ENCODE results near the gene SLC38A9.
"Not testable (repeated sequence)": the region's sequence is repeated elsewhere in the genome, so short reads cannot be mapped to it uniquely, and the experiment has no call there.

SLC38A9 gene

GRCh38 chr5:55701462-55702103 is 10.5 kb downstream of the SLC38A9 start:
- no peaks in the 10 kb centered on the region for H3K4me1 ChIP-seq (ENCODE audit: insufficient read depth, low read length)
- H3K27me3 ChIP-seq (ENCODE audit: insufficient read depth, low read length), result no peaks in the 10 kb centered on the region
- no peak overlapping the region for H3K4me3 ChIP-seq (ENCODE audit: low read length)
- H3K9ac ChIP-seq (ENCODE audit: low read depth, low read length), result no peak overlapping the region
- H3K9me3 ChIP-seq (ENCODE audit: insufficient read depth, low read depth, low read length), result peaks cover 13% of the 10 kb centered on the region
- no peak overlapping the region for H3K27ac ChIP-seq (ENCODE audit: low read length)
- H3K36me3 ChIP-seq (ENCODE audit: insufficient read depth, low read depth, low read length), result peaks cover 30% of the 10 kb centered on the region

- Histone ChIP-seq H3K4me3 (ENCODE audit: low read length) (no peak overlapping the region), H3K4me1 (ENCODE audit: insufficient read depth, low read length) (no peaks in the 10 kb centered on the region), H3K9me3 (ENCODE audit: insufficient read depth, low read depth, low read length) (peaks cover 13% of the 10 kb centered on the region), H3K9ac (ENCODE audit: low read depth, low read length) (no peak overlapping the region), H3K27ac (ENCODE audit: low read length) (no peak overlapping the region), H3K27me3 (ENCODE audit: insufficient read depth, low read length) (no peaks in the 10 kb centered on the region), H3K36me3 (ENCODE audit: insufficient read depth, low read depth, low read length) (peaks cover 30% of the 10 kb centered on the region)
These were observed 11.4 kb downstream of the SLC38A9 start for GRCh38 chr5:55700745-55701144.

- H3K4me1 ChIP-seq (ENCODE audit: insufficient read depth, low read length), result no peaks in the 10 kb centered on the region
- no peak overlapping the region for H3K4me3 ChIP-seq (ENCODE audit: low read length)
- no peak overlapping the region for H3K27ac ChIP-seq (ENCODE audit: low read length)
- no peak overlapping the region for H3K9ac ChIP-seq (ENCODE audit: low read depth, low read length)
- peaks cover 30% of the 10 kb centered on the region for H3K36me3 ChIP-seq (ENCODE audit: insufficient read depth, low read depth, low read length)
- H3K9me3 ChIP-seq (ENCODE audit: insufficient read depth, low read depth, low read length), result peaks cover 13% of the 10 kb centered on the region
- no peaks in the 10 kb centered on the region for H3K27me3 ChIP-seq (ENCODE audit: insufficient read depth, low read length)
These were observed 13.0 kb downstream of the SLC38A9 start for GRCh38 chr5:55699041-55699688.

- Histone ChIP-seq H3K9me3 (ENCODE audit: insufficient read depth, low read depth, low read length) (peaks cover 13% of the 10 kb centered on the region), H3K36me3 (ENCODE audit: insufficient read depth, low read depth, low read length) (peaks cover 16% of the 10 kb centered on the region)
- H3K9ac ChIP-seq (ENCODE audit: low read depth, low read length); H3K27ac ChIP-seq (ENCODE audit: low read length); H3K27me3 ChIP-seq (ENCODE audit: insufficient read depth, low read length); H3K4me1 ChIP-seq (ENCODE audit: insufficient read depth, low read length); H3K4me3 ChIP-seq (ENCODE audit: low read length): not testable (repeated sequence)
These were observed 15.4 kb downstream of the SLC38A9 start for GRCh38 chr5:55696704-55697103.

GRCh38 chr5:55694152-55694830 is 17.8 kb downstream of the SLC38A9 start:
- peaks cover 13% of the 10 kb centered on the region for H3K9me3 ChIP-seq (ENCODE audit: insufficient read depth, low read depth, low read length)
- peaks cover 11% of the 10 kb centered on the region; the same call in 1 of the 2 replicates for H3K4me1 ChIP-seq (ENCODE audit: insufficient read depth, low read length)
- H3K36me3 ChIP-seq (ENCODE audit: insufficient read depth, low read depth, low read length), result peaks cover 16% of the 10 kb centered on the region
- no peak overlapping the region for H3K4me3 ChIP-seq (ENCODE audit: low read length)
- H3K27ac ChIP-seq (ENCODE audit: low read length), result no peak overlapping the region
- H3K27me3 ChIP-seq (ENCODE audit: insufficient read depth, low read length), result no peaks in the 10 kb centered on the region
- H3K9ac ChIP-seq (ENCODE audit: low read depth, low read length), result no peak overlapping the region

GRCh38 chr5:55692509-55692908 is 19.6 kb downstream of the SLC38A9 start:
- H3K4me3 ChIP-seq (ENCODE audit: low read length), result no peak overlapping the region
- no peak overlapping the region for H3K9ac ChIP-seq (ENCODE audit: low read depth, low read length)
- peaks cover 11% of the 10 kb centered on the region; the same call in 1 of the 2 replicates for H3K4me1 ChIP-seq (ENCODE audit: insufficient read depth, low read length)
- H3K27me3 ChIP-seq (ENCODE audit: insufficient read depth, low read length), result no peaks in the 10 kb centered on the region
- peaks cover 6% of the 10 kb centered on the region for H3K9me3 ChIP-seq (ENCODE audit: insufficient read depth, low read depth, low read length)
- peaks cover 5% of the 10 kb centered on the region for H3K36me3 ChIP-seq (ENCODE audit: insufficient read depth, low read depth, low read length)
- no peak overlapping the region for H3K27ac ChIP-seq (ENCODE audit: low read length)

GRCh38 chr5:55692106-55692417 is 20.1 kb downstream of the SLC38A9 start:
- peaks cover 11% of the 10 kb centered on the region; the same call in 1 of the 2 replicates for H3K4me1 ChIP-seq (ENCODE audit: insufficient read depth, low read length)
- peaks cover 1% of the 10 kb centered on the region for H3K9me3 ChIP-seq (ENCODE audit: insufficient read depth, low read depth, low read length)
- H3K27me3 ChIP-seq (ENCODE audit: insufficient read depth, low read length), result no peaks in the 10 kb centered on the region
- no peak overlapping the region for H3K27ac ChIP-seq (ENCODE audit: low read length)
- no peak overlapping the region for H3K9ac ChIP-seq (ENCODE audit: low read depth, low read length)
- peaks cover under 1% of the 10 kb centered on the region; the same call in 1 of the 2 replicates for H3K36me3 ChIP-seq (ENCODE audit: insufficient read depth, low read depth, low read length)
- no peak overlapping the region for H3K4me3 ChIP-seq (ENCODE audit: low read length)

- Histone ChIP-seq H3K9me3 (ENCODE audit: insufficient read depth, low read depth, low read length) (no peaks in the 10 kb centered on the region), H3K27ac (ENCODE audit: low read length) (no peak overlapping the region), H3K9ac (ENCODE audit: low read depth, low read length) (no peak overlapping the region), H3K4me1 (ENCODE audit: insufficient read depth, low read length) (peaks cover 11% of the 10 kb centered on the region; the same call in 1 of the 2 replicates), H3K36me3 (ENCODE audit: insufficient read depth, low read depth, low read length) (no peaks in the 10 kb centered on the region), H3K4me3 (ENCODE audit: low read length) (no peak overlapping the region), H3K27me3 (ENCODE audit: insufficient read depth, low read length) (no peaks in the 10 kb centered on the region)
These were observed 20.6 kb downstream of the SLC38A9 start for GRCh38 chr5:55691265-55692105.

GRCh38 chr5:55682071-55682470 is 30.1 kb downstream of the SLC38A9 start:
- Histone ChIP-seq H3K9me3 (ENCODE audit: insufficient read depth, low read depth, low read length) (no peaks in the 10 kb centered on the region), H3K4me1 (ENCODE audit: insufficient read depth, low read length) (no peaks in the 10 kb centered on the region), H3K27me3 (ENCODE audit: insufficient read depth, low read length) (no peaks in the 10 kb centered on the region), H3K9ac (ENCODE audit: low read depth, low read length) (no peak overlapping the region), H3K4me3 (ENCODE audit: low read length) (no peak overlapping the region), H3K36me3 (ENCODE audit: insufficient read depth, low read depth, low read length) (no peaks in the 10 kb centered on the region), H3K27ac (ENCODE audit: low read length) (no peak overlapping the region)

GRCh38 chr5:55681301-55681700 is 30.8 kb downstream of the SLC38A9 start:
- Histone ChIP-seq H3K9ac (ENCODE audit: low read depth, low read length) (no peak overlapping the region), H3K36me3 (ENCODE audit: insufficient read depth, low read depth, low read length) (no peaks in the 10 kb centered on the region), H3K27ac (ENCODE audit: low read length) (no peak overlapping the region), H3K4me3 (ENCODE audit: low read length) (no peak overlapping the region), H3K27me3 (ENCODE audit: insufficient read depth, low read length) (no peaks in the 10 kb centered on the region), H3K9me3 (ENCODE audit: insufficient read depth, low read depth, low read length) (no peaks in the 10 kb centered on the region), H3K4me1 (ENCODE audit: insufficient read depth, low read length) (no peaks in the 10 kb centered on the region)

GRCh38 chr5:55680353-55680752 is 31.8 kb downstream of the SLC38A9 start:
- no peak overlapping the region for H3K4me3 ChIP-seq (ENCODE audit: low read length)
- H3K36me3 ChIP-seq (ENCODE audit: insufficient read depth, low read depth, low read length), result no peaks in the 10 kb centered on the region
- no peak overlapping the region for H3K9ac ChIP-seq (ENCODE audit: low read depth, low read length)
- H3K27me3 ChIP-seq (ENCODE audit: insufficient read depth, low read length), result no peaks in the 10 kb centered on the region
- H3K9me3 ChIP-seq (ENCODE audit: insufficient read depth, low read depth, low read length), result no peaks in the 10 kb centered on the region
- H3K4me1 ChIP-seq (ENCODE audit: insufficient read depth, low read length), result no peaks in the 10 kb centered on the region
- H3K27ac ChIP-seq (ENCODE audit: low read length), result no peak overlapping the region

Data from iPS-20b (cell line).